K562 (cell line): ENCODE data around the gene AJUBA. TPM values are rescaled to one million over a fixed set of nuclear protein-coding genes. Genes with fewer than 3 reads are reported as not detected.

ENCODE experiments used
- ATAC-seq: fragments of 200-7000 bp; cut with Tn5 transposase; 3 replicates; pipeline ENCODE4 v1.9.1; 2020; ENCODE audit warnings: moderate library complexity
- BruUV-seq: library from RNA; stranded (reverse); fragments of 400-500 nt; replicated peaks from 2 replicates; lab custom pipeline; 2021; lab: Mats Ljungman, UMichigan
- CTCF ChIA-PET: fragments of 300-600 bp; formaldehyde crosslinking; extraction: SDS; loops from one replicate; lab custom pipeline; 2021; ENCODE audit warnings: low intra/inter-chr PET ratio; lab: Yijun Ruan, JAX
- POLR2A ChIA-PET: fragments of 300-600, 350-650 bp; sonication (Branson Sonifier 250); formaldehyde crosslinking; extraction: SDS; loops from one replicate; lab custom pipeline; 2021; ENCODE audit warnings: antibody characterized with exemption, inconsistent platforms; lab: Yijun Ruan, JAX
- DNase-seq, 4 experiments: peaks; one replicate each; pipeline versions ENCODE4 v3.0.0 to v3.0.0-alpha.2; 2011 to 2018; ENCODE audit warnings: low spot score in 3 of 4, mixed read lengths in 3 of 4; ENCODE audit errors: extremely low read depth in 1 of 4
- FAIRE-seq: peaks from 2 replicates; lab custom pipeline; 2011; peaks lifted over from hg19 to GRCh38; lab: Jason Lieb, UNC
- H2AFZ ChIP-seq: 2 replicates; pipeline ENCODE4 v1.6.0; 2011; ENCODE audit warnings: low read depth, low read length, control low read depth, inconsistent platforms
- H3K27ac ChIP-seq: fragments of 200-600 bp; 3 replicates; pipeline ENCODE4 v1.8.0; 2011; ENCODE audit warnings: low read depth, mild to moderate bottlenecking, control low read depth, inconsistent platforms, low read length, moderate library complexity, mixed read lengths; ENCODE audit errors: extremely low read depth
- H3K27me3 ChIP-seq, 2 experiments: fragments of 300-600 bp in 1 of 2; 2 replicates in 1 of 2; 3 replicates in 1 of 2; pipeline versions ENCODE4 v1.6.0 to v1.8.0; 2011; ENCODE audit warnings: inconsistent platforms in 2 of 2, low read length in 2 of 2, mild to moderate bottlenecking in 1 of 2, mixed read lengths in 1 of 2, moderate library complexity in 1 of 2; ENCODE audit not compliant: control insufficient read depth in 2 of 2, insufficient read depth in 2 of 2
- H3K36me3 ChIP-seq: fragments of 300-600 bp; 3 replicates; pipeline ENCODE4 v1.8.0; 2011; ENCODE audit warnings: mild to moderate bottlenecking, low read length, inconsistent platforms; ENCODE audit not compliant: control insufficient read depth, insufficient read depth
- H3K4me1 ChIP-seq, 2 experiments: fragments of 200-600 bp in 1 of 2; replicated peaks in 1 of 2; 2 replicates in 1 of 2; 3 replicates in 1 of 2; pipeline versions ENCODE4 v1.5.1 to v1.8.0; 2011; ENCODE audit warnings: inconsistent platforms in 2 of 2, low read length in 2 of 2, mild to moderate bottlenecking in 1 of 2, mixed read lengths in 1 of 2, moderate library complexity in 1 of 2; ENCODE audit not compliant: control insufficient read depth in 2 of 2, insufficient read depth in 2 of 2
- H3K4me2 ChIP-seq: 2 replicates; pipeline ENCODE4 v1.6.1; 2011; ENCODE audit warnings: low read length, control low read depth, inconsistent platforms, mixed read lengths; ENCODE audit not compliant: insufficient read depth
- H3K4me3 ChIP-seq: fragments of 200-600 bp; sonication (generic), shearing (Covaris generic); 2 replicates; pipeline ENCODE4 v1.5.1; 2016; ENCODE audit warnings: control low read depth, inconsistent platforms
- H3K79me2 ChIP-seq: fragments of 200-600 bp; 3 replicates; pipeline ENCODE4 v1.8.0; 2011; ENCODE audit warnings: low read length, inconsistent platforms; ENCODE audit not compliant: control insufficient read depth, insufficient read depth
- H3K9ac ChIP-seq, 2 experiments: 2 replicates each; pipeline versions ENCODE4 v1.6.0 to v1.6.1; 2011; ENCODE audit warnings: low read depth in 2 of 2, low read length in 2 of 2, control low read depth in 1 of 2, inconsistent platforms in 1 of 2, mild to moderate bottlenecking in 1 of 2, mixed read lengths in 1 of 2; ENCODE audit not compliant: insufficient read depth in 1 of 2
- H3K9me1 ChIP-seq: one replicate; pipeline ENCODE4 v1.6.0; 2011; ENCODE audit warnings: inconsistent platforms, mild to moderate bottlenecking, low read length, moderate library complexity; ENCODE audit not compliant: control insufficient read depth, insufficient read depth
- H3K9me3 ChIP-seq: replicated peaks from 2 replicates; pipeline ENCODE4 v1.5.1; 2011; ENCODE audit warnings: low read depth, low read length, inconsistent platforms; ENCODE audit not compliant: control insufficient read depth, insufficient read depth
- H4K20me1 ChIP-seq: replicated peaks from 2 replicates; pipeline ENCODE4 v1.6.1; 2011; ENCODE audit warnings: low read length, inconsistent platforms, mixed read lengths; ENCODE audit not compliant: control insufficient read depth, insufficient read depth
- CTCF ChIP-seq, 3 experiments: IDR thresholded peaks in 2 of 3; conservative IDR thresholded peaks in 1 of 3; 2 replicates each; pipeline ENCODE4 v1.5.1; 2011 to 2012; ENCODE audit warnings: low read length in 3 of 3, mild to moderate bottlenecking in 3 of 3, control low read depth in 2 of 3, improper control_type of control experiment in 1 of 3, inconsistent platforms in 1 of 3, low read depth in 1 of 3, mixed read lengths in 1 of 3, moderate library complexity in 1 of 3; ENCODE audit not compliant: insufficient read depth in 2 of 3
- ZNF695 ChIP-seq: fragments of 450-650 bp; formaldehyde crosslinking; IDR thresholded peaks from 2 replicates; pipeline ENCODE4 v1.4.0; 2020; ENCODE audit warnings: mild to moderate bottlenecking, moderate library complexity
- WGBS: fragments of 100-300 bp; shearing (Covaris generic); methylation state at CpG from one replicate; pipeline ENCODE4 v1.1.6; 2016; ENCODE audit warnings: low coverage, mixed read lengths; ENCODE audit not compliant: insufficient coverage; ENCODE audit errors: missing lambda C conversion rate; 5-methylcytosine and 5-hydroxymethylcytosine counted together
- in situ Hi-C: fragments of 300-500 bp; cut with MboI; formaldehyde crosslinking; loops from 4 replicates; pipeline ENCODE4 v1.15.0; 2018; ENCODE audit warnings: inconsistent platforms, mixed read lengths
- intact Hi-C: fragments of 100-400 bp; cut with micrococcal nuclease; formaldehyde crosslinking; loops from 2 replicates; pipeline ENCODE4 v1.14.2; 2022
- polyA plus RNA-seq, 8 experiments: library from polyadenylated mRNA; depleted of rRNA in 4 of 8; stranded (reverse) in 5 of 8; unstranded in 3 of 8; fragments of >200 nt; fragmentation: Nextera tagmentation in 2 of 8; fragmentation: Illumina TruSeq in 1 of 8; extraction: Ambion mirVana in 2 of 8; extraction: Trizol in 1 of 8; gene quantifications; 2 replicates each; pipeline versions ENCODE4 v1.2.1 to v1.2.3, GENCODE V29; 2011 to 2014; ENCODE audit warnings: inconsistent platforms in 1 of 8, missing spikeins in 1 of 8
- total RNA-seq, 7 experiments: library from RNA; depleted of rRNA in 6 of 7; stranded (reverse); fragments of >200 nt in 6 of 7; fragmentation: Illumina TruSeq in 2 of 7; extraction: Trizol in 2 of 7; gene quantifications; 2 replicates each; pipeline versions ENCODE4 v1.2.1 to v1.2.3, GENCODE V29; 2011 to 2021; ENCODE audit warnings: low replicate concordance in 1 of 7

AJUBA gene
- total and polyA plus RNA-seq, 9 of the 15 experiments (the other 6 are each of a cell fraction or from before 2014, with no cell fraction given): 0.73 to 4.7 (median 2.8) TPM

GRCh38 chr14:22987291-22987690 is 4.9 kb upstream of the AJUBA start:
- no peaks in the 10 kb centered on the region for H4K20me1 ChIP-seq
- H3K9me3 ChIP-seq: no peaks in the 10 kb centered on the region
- H3K4me1 ChIP-seq: peaks cover 2 to 4% of the 10 kb centered on the region in 2 experiments; a peak in 3 of 5 replicates
- ChIA-PET CTCF (interaction anchor here (0.7 to 5.9 kb wide), 6 partner anchors 12 to 122 kb away, joined by 3 to 141 read pairs (median 6); partner anchors contain the start of gene CDH24), POLR2A (interaction anchor here (0.5 to 2.4 kb wide), 8 partner anchors 8 to 84 kb away, joined by 3 to 17 read pairs (median 6); partner anchors contain the start of genes CDH24 and RBM23)
- H2AFZ ChIP-seq: no peak overlapping the region
- no TSS peak for BruUV-seq
- peaks cover 25% of the 10 kb centered on the region; the same call in 2 of the 3 replicates for H3K36me3 ChIP-seq
- H3K9ac ChIP-seq: no peak overlapping the region
- in situ Hi-C loops: no loop called here
- WGBS: 68% methylated on average over 8 of the region's 8 CpGs
- H3K27me3 ChIP-seq: no peaks in the 10 kb centered on the region
- no peak for ATAC-seq
- H3K27ac ChIP-seq: no peak overlapping the region
- no peak for FAIRE-seq
- no peaks in the 10 kb centered on the region for H3K9me1 ChIP-seq
- no peak overlapping the region for H3K4me2 ChIP-seq
- no peak overlapping the region for H3K4me3 ChIP-seq
- DNase-seq: no peak
- TF ChIP-seq ZNF695 (CRISPR knock-in tag) (no peak), CTCF (IDR thresholded peaks at IDR 0.05 in 2 of 3, conservative IDR thresholded peaks at IDR 0.05 in 1 of 3; ENCODE audit: insufficient read depth in 2 of 3, low read depth in 1 of 3, low read length in 3 of 3) (0 out of 6 replicates have a peak, but pooled peaks of 1 of the 3 experiments have one; percentile 0)
- no peaks in the 10 kb centered on the region for H3K79me2 ChIP-seq
- intact Hi-C loops: loop anchor here (5.0 kb wide), 1 partner anchor 120 kb away; no protein-coding TSS in a partner anchor
